NCI-H146 treated with DMSO at 0.1 percent for 48 hours (cell line): ENCODE measurements around the gene SYTL1.
A peak's percentile ranks its signal among the peaks of the same experiment; 100 is the strongest.

ENCODE experiments used
- DNase-seq: peaks from one replicate; lab custom pipeline; 2025; ENCODE audit not compliant: unreplicated experiment; lab: John Stamatoyannopoulos, UW

SYTL1 gene

DNA sequence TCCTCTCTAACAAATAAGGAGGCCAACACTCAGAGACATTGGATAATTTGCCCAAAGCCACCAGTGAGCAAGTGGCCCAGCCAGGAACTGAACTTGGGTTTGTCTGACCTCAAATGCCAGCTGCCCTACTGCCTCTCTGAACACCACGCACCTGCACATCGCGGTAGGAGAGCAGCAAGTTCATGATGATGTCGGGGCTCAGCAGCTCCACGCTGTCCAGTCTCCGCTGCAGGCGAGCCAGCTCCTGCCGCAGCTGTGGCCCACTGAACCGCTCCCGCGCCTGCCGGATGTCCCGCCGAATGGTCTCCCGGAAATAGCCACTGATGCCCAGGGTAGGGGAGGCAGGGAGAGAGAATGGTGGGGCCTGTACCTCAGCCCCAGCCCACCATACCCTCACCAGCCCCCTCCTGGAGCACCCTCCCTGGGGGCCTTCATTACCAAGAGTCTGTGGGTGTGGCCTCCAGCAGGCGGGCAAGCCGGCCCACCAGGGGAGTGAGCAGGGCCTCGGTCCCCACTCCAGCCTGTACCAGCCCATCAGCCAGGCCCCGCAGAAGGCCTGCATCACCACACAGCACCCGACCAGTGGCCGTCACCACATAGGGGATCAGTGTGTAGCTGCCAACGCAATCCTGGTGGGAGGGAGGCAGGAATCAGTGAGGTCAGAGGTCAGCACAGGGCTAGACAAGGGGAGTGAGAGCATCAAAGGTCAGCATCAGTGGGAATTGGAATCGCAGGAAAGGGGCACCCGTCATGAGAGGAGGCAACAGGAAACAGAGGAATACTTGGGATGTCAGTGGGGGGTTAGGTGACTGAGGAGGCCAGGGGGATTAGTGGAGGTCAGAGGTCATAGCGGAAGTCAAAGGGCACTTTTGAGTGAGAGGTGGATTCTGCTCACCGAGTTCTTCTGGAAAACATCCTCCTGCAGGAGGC is 22.2 kb downstream of the SYTL1 start:
- no peak for DNase-seq

DNA sequence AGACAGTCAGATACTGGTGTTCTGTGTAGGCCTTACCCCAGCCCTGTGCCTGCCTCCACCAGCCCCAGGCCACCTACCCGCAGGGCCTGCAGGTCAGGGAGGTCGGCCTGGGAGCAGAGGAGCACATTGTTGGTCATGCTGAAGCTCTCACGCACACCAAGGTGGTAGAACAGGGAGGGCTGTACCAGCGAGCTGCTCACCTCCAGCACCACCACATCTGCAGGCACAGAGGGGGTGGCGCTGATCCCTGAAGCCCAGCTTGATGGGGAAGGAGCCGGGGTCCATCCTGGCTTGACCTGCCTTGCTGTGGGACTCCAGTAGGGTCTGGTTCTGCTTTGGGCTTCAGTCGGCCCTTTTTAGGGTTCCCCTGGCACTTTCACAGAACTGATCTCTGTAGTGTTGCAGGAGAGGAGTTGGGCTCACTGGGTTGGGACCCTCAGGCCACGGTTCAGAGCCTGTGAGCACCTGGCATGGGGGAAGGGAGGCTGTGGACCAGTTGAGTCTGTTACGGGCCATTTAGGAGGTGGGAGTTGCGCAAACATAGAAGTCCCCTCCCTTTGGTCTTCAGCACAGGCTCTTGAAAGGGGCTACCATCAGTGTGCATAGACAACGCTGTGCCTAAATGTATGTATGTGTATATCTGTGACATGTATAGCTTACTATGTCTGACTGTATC is 23.0 kb downstream of the SYTL1 start:
- DNase-seq, result no peak

DNA sequence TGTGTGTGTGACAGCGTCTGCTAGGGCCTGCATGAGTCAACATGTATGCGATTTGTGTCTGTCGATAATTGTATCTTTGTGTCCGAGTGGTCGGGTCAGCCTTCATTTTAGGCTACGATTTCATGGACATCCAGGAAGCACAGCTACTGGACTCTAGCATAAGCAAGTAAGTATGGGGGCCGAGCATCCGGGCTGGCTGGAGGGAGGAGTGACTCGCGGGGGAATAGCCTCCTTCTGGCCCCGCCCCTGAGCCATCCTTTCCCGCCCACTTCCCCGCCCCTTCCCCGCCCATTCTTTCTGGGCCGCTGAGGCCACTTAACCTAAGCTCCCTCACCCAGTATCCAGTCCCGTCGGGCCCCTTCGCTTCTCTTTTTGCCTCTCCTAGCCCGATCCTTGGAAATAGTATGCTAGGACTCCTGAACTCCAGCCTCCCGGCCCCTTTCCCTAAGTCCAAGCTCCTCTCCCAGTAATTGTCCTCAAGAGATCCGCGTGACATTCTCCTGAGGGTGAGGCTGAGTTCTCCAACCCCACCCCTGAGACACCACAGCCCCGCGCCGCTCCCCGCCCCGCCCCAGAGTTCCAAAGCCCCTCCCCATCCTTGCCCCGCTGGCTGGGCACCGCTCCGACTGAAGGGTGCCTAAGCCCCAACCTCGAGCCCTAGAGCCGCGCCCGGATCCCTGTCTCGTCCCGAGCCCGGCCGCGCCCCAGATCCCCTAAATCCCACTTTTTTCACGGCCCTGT is 23.7 kb downstream of the SYTL1 start:
- DNase-seq, result peak; percentile 71

DNA sequence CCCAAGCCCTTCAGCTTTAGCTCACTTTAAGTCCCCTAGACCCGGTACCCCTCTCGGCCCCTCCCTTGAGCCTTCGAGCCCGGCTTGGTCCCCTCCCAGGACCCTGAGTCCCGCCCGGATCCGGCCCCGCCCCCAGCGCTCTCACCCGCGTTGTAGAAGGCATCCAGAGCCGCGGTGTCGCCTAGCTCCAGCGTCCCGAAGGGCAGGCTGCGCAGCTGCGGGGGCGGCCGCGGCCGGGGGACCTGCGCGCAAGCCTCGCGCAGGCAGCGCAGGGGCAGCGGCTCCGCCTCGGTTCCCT is 24.2 kb downstream of the SYTL1 start:
- DNase-seq, result peak; percentile 19

- peak; percentile 13 for DNase-seq
These were observed 24.8 kb downstream of the SYTL1 start, which contains the start of gene MAP3K6 for GRCh38 chr1:27366411-27367159. Gene MAP3K6, minus strand, starts transcription at chr1:27366961. Its CDS starts 364 bp downstream, at chr1:27366597.

- DNase-seq, result no peak
These were observed 25.4 kb downstream of the SYTL1 start for GRCh38 chr1:27367160-27367650.

DNA sequence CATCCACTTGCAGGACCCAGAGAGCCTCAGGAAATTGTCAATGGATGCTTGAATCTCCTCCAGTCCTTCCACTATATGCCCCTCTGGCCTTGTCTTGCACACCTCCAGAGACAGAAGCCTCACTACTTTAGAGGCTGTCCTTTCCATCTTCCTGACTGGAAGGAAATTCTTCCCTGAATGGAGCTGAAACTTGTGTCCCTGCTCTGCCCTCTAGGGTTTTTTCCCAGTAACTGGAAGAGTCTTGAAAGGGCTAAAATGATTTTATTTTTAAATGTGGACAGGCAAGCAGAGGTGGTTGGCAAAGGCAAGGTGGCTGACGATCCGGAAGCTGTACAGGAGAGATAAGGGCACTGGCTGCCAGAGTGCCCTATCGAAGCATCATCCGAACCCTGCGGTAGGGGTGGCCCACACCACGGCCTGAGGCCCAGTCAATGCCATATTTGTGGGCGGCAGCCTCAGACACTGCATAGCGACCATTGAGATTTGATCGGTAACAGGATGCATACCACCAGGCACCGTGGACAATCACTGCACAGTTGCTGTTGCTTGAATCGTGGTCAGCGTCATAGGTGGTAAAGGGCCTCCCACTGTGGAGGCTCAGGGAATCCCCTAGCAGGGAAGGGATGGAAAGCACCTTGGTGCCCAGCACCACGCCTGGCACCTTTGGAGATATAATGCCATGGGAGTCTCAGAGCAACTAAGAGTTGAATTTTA is 27.2 kb downstream of the SYTL1 start:
- no peak for DNase-seq

DNA sequence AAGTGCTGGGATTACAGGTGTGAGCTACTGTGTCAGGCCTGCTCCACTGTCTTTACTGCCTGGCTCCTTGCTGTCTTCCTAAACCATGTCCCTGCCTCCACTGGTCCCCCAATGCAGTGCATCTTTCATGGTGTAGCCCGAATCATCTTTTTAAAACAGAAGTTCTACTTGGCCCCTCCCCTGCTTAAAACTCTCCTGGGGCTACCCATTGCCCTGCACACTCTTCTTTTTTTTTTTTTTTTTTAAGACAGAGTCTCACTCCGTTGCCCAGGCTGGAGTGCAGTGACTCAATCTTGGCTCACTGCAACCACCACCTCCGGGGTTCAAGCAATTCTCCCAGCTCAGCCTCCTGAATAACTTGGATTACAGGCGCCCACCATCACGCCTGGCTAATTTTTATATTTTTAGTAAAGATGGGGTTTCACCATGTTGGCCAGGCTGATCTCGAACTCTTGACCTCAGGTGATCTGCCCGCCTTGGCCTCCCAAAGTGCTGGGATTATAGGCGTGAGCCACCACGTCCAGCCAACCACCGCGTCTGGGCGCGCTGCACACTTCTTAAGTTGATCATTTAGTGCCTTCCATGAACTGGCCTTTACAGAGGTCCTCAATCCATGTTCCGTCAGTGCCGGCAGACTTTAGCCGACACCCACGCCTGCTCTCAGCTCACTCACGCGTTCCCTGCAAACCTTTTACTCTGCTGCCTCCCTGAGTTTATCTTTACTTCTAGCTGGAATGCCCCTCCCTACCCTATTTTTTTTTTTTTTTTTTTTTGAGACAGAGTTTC is 30.4 kb downstream of the SYTL1 start:
- no peak for DNase-seq

- no peak for DNase-seq
These were observed 31.2 kb downstream of the SYTL1 start for GRCh38 chr1:27372808-27373690.

- DNase-seq, result no peak
These were observed 32.7 kb downstream of the SYTL1 start, which contains the start of gene FCN3 for GRCh38 chr1:27374362-27375086. Gene FCN3, minus strand, starts transcription at chr1:27374824. Its CDS starts 6 bp downstream, at chr1:27374818.

- no peak for DNase-seq
These were observed 36.1 kb downstream of the SYTL1 start for GRCh38 chr1:27377760-27378495.

DNA sequence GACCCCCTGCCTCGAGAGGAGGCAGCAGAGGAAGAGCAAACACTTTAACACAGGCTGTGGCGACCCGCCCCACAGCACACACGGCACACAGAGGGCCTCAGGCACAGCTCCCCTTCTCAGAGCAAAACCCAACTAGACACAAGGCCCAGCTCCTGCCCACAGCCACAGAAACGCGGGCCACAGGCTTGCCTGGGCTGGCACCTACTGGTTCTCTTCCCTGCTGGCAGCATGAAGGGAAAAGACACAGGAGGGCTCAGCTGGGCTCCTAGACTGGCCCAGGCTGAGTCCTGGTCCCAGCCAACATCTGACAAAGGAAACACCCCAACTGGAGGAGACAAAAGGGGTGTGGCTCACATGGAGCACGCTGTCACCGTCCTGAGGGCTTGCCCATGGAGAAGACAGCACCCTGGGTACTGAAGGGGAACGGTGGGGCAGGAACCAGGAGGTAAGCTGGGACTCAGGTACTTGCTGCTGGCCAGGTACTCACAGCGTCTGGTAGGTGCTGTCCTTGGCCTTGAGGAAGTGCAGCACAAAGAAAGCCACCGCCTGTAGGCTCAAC is 37.8 kb downstream of the SYTL1 start:
- DNase-seq, result no peak

DNA sequence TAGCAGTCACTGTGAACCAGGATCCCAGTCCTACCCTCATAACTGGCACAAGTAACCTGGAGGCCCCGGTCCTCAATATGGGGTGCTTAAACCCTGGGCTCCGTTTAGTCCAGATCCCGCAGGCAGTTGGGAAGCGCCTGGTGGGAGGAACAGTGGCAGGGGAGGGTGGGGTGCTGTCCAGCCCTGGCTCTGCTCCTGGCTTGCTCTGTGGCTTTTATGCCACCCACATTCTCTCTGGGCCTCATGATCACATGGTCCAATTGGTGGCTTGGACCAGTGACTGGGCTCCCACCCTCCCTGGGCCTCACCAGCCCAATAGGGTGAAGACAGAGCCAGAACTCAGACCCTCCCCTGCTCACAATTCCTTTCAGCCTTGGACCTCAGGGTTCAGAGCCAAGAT is 38.4 kb downstream of the SYTL1 start:
- no peak for DNase-seq

GRCh38 chr1:27380766-27381733 is 39.2 kb downstream of the SYTL1 start:
- DNase-seq, result no peak

DNA sequence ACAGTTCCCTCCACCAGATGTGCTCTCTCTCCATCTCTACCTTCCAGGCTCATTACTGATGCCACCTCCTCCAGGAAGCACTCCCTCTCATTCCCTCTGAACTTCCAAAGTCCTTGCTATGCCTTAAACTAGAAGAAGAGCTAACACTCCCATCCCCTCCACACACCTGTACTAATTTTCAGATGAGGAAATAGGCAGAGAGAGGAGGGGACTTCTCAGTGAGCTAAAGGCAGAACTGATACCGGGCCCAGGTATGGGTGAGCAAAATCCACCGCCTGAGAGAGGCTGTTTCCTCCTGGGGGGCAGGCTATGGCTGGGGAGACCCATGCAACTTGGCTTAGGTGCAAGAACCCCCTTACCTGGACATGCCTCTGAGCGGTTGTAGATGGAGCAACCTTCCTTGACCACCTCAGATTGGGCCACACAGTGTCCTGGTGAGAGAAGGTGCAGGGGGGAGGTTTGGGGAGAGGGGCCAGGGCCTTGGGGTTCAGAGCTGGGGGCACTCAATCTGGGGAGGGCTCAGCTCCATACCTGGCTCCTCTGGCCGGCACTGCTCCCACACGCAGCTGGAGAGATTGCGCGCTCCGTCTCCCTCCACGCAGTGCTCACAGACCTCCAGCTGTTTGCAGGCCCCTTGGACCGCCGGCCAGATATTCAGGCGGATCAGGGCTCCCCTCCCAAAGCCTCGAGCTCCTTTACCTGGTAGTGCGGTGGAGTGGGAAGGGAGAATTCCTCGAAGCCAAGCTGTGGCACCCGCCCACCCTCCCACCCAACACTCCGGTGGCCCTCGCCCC is 40.3 kb downstream of the SYTL1 start:
- no peak for DNase-seq
